Lung (tissue), 12 donors: Measurements from ENCODE around the gene GPC6. TPM values are rescaled to one million over a fixed set of nuclear protein-coding genes. Genes with fewer than 3 reads are reported as not detected.
"Not testable (repeated sequence)": the region's sequence is repeated elsewhere in the genome, so short reads cannot be mapped to it uniquely, and the experiment has no call there.

Experiments
- ATAC-seq: fragments of 200-7000 bp; cut with Tn5 transposase; one replicate; pipeline ENCODE4 v1.9.1; 2020; ENCODE audit warnings: moderate number of reproducible peaks; ENCODE audit not compliant: insufficient read depth, low FRiP score
- DNase-seq, 3 donors: peaks; one replicate each; pipeline ENCODE4 v3.0.0-alpha.2; 2013 to 2017
- H3K27ac ChIP-seq, 2 donors: one replicate each; pipeline ENCODE4 v1.5.1; 2013; ENCODE audit warnings: mild to moderate bottlenecking in 2 of 2, moderate library complexity in 2 of 2, control low read depth in 1 of 2, inconsistent platforms in 1 of 2, low read depth in 1 of 2, low read length in 1 of 2
- H3K27me3 ChIP-seq, 3 donors: one replicate each; pipeline ENCODE4 v1.5.1; 2013; ENCODE audit warnings: low read length in 2 of 3; ENCODE audit not compliant: control insufficient read depth in 3 of 3, insufficient read depth in 3 of 3
- H3K36me3 ChIP-seq, 4 donors: one replicate each; pipeline ENCODE4 v1.5.1; 2013; ENCODE audit warnings: low read length in 4 of 4, mild to moderate bottlenecking in 1 of 4, moderate library complexity in 1 of 4; ENCODE audit not compliant: control insufficient read depth in 4 of 4, insufficient read depth in 4 of 4
- H3K4me1 ChIP-seq, 5 donors: one replicate each; pipeline ENCODE4 v1.5.1; 2013; ENCODE audit warnings: low read length in 5 of 5, mild to moderate bottlenecking in 2 of 5, moderate library complexity in 1 of 5; ENCODE audit not compliant: control insufficient read depth in 5 of 5, insufficient read depth in 5 of 5
- H3K4me3 ChIP-seq: one replicate; pipeline ENCODE4 v1.5.1; 2013; ENCODE audit warnings: mild to moderate bottlenecking, control low read depth, moderate library complexity
- H3K9ac ChIP-seq, 2 donors: one replicate each; pipeline ENCODE4 v1.5.1; 2013; ENCODE audit warnings: low read length in 2 of 2, control low read depth in 1 of 2; ENCODE audit not compliant: insufficient read depth in 1 of 2
- H3K9me3 ChIP-seq, 4 donors: one replicate each; pipeline ENCODE4 v1.5.1; 2013; ENCODE audit warnings: low read length in 3 of 4, mild to moderate bottlenecking in 1 of 4, moderate library complexity in 1 of 4; ENCODE audit not compliant: control insufficient read depth in 4 of 4, insufficient read depth in 3 of 4
- CTCF ChIP-seq: IDR thresholded peaks from 2 replicates; pipeline ENCODE4 v1.5.1; 2012; ENCODE audit warnings: mild to moderate bottlenecking; ENCODE audit errors: control extremely low read depth, extremely low read depth
- WGBS, 2 donors: extraction: QIAGEN DNeasy Blood & Tissue Kit; methylation state at CpG; one replicate each; pipeline ENCODE4 v1.1.7; 2013; 5-methylcytosine and 5-hydroxymethylcytosine counted together
- polyA plus RNA-seq, 2 donors: library from polyadenylated mRNA; stranded (reverse); fragments of 200-250 nt; gene quantifications; one replicate each; pipeline ENCODE4 v1.2.1, GENCODE V29; 2013
- total RNA-seq, 2 donors: library from RNA; depleted of rRNA in 1 of 2; stranded (reverse); fragments of >200 nt in 1 of 2; gene quantifications; one replicate each; pipeline ENCODE4 v1.2.1, GENCODE V29; 2014 to 2021
- donor health status: control.
- donor health status: control.
- donor health status: Bipolar disorder and iron deficiency.
- donor health status: healthy.
- donor health status: DM: yes; HTN: yes; CAD: no.

Gene GPC6
- total and polyA plus RNA-seq, 4 donors = 0.45 to 31.4 (median 4.8) TPM

- H3K27me3 ChIP-seq = no peaks in the 10 kb centered on the region
- H3K4me1 ChIP-seq = no peaks in the 10 kb centered on the region
- H3K9ac ChIP-seq = no peak overlapping the region
- H3K27ac ChIP-seq = no peak overlapping the region
- H3K4me3 ChIP-seq = no peak overlapping the region
- DNase-seq = no peak
- 80 to 89% methylated on average over 4 of the region's 4 CpGs for WGBS, 2 donors
- H3K36me3 ChIP-seq = no peaks in the 10 kb centered on the region
- TF ChIP-seq CTCF = no peak
- ATAC-seq = no peak
- no peaks in the 10 kb centered on the region for H3K9me3 ChIP-seq
Observed at GRCh38 chr13:93437081-93437480, 210.5 kb downstream of the GPC6 start.

- no peak overlapping the region for H3K9ac ChIP-seq
- no peaks in the 10 kb centered on the region for H3K9me3 ChIP-seq
- no peak for DNase-seq
- no peak overlapping the region for H3K4me3 ChIP-seq
- no peaks in the 10 kb centered on the region for H3K36me3 ChIP-seq
- TF ChIP-seq CTCF = no peak
- H3K4me1 ChIP-seq = peaks cover 0 to 7% (median 0%) of the 10 kb centered on the region in 5 donors
- WGBS, 2 donors = 66 to 70% methylated on average over 2 of the region's 2 CpGs
- H3K27me3 ChIP-seq = no peaks in the 10 kb centered on the region
- H3K27ac ChIP-seq = no peak overlapping the region
- no peak for ATAC-seq
Observed at GRCh38 chr13:93446238-93446637, 219.6 kb downstream of the GPC6 start.

GRCh38 chr13:93450191-93450621 is 223.6 kb downstream of the GPC6 start:
- TF ChIP-seq CTCF = no peak
- Histone ChIP-seq H3K36me3 (no peaks in the 10 kb centered on the region), H3K9ac (no peak overlapping the region), H3K9me3 (no peaks in the 10 kb centered on the region), H3K27me3 (no peaks in the 10 kb centered on the region), H3K4me1 (peaks cover 0 to 7% (median 0%) of the 10 kb centered on the region in 5 donors), H3K27ac (no peak overlapping the region), H3K4me3 (no peak overlapping the region)
- no peak for ATAC-seq
- DNase-seq = peak in 2 of 3 donors; percentile 27 to 55

GRCh38 chr13:93450761-93451160 is 224.2 kb downstream of the GPC6 start:
- no peaks in the 10 kb centered on the region for H3K36me3 ChIP-seq
- no peak overlapping the region for H3K27ac ChIP-seq
- no peaks in the 10 kb centered on the region for H3K27me3 ChIP-seq
- H3K9me3 ChIP-seq = no peaks in the 10 kb centered on the region
- no peak for ATAC-seq
- no peak for DNase-seq
- H3K4me3 ChIP-seq = no peak overlapping the region
- H3K9ac ChIP-seq = no peak overlapping the region
- H3K4me1 ChIP-seq = peaks cover 0 to 7% (median 0%) of the 10 kb centered on the region in 5 donors
- TF ChIP-seq CTCF = no peak

GRCh38 chr13:93454676-93455235 is 228.1 kb downstream of the GPC6 start:
- H3K4me1 ChIP-seq, H3K4me3 ChIP-seq, H3K9ac ChIP-seq, H3K9me3 ChIP-seq, ATAC-seq, H3K27me3 ChIP-seq, H3K27ac ChIP-seq, DNase-seq, H3K36me3 ChIP-seq: not testable (repeated sequence)
- 65 to 92% methylated on average over 27 to 36 of the region's 36 CpGs for WGBS, 2 donors
